ENCODE measurements around the gene PTK7. TPM values are rescaled to one million over a fixed set of nuclear protein-coding genes. Genes with fewer than 3 reads are reported as not detected.

Gene PTK7
- total and polyA plus RNA-seq, 2 of the 8 experiments (the other 6 are each of a cell fraction or from before 2014, with no cell fraction given) = 110 to 138 TPM

GRCh38 chr6:43055966-43056365 lies 20.1 kb upstream of the PTK7 start (continued):
- TF ChIP-seq HDAC6 (IDR thresholded peaks at IDR 0.05; ENCODE audit: low read depth, low read length) = no peak
- no peak for TF ChIP-seq CHD2 (IDR thresholded peaks at IDR 0.05; ENCODE audit: low read length)
- TF ChIP-seq BCL11A (IDR thresholded peaks at IDR 0.05; ENCODE audit: low read depth in 2 of 2, low read length in 2 of 2) = no peak
- no peak for TF ChIP-seq POU5F1 (IDR thresholded peaks at IDR 0.05; ENCODE audit: low read depth, low read length)
